Mammary epithelial cell (primary cell): ENCODE measurements around the gene HSPBAP1.

ENCODE experiments used
- CTCF ChIP-seq, 2 donors: IDR thresholded peaks in 1 of 2; conservative IDR thresholded peaks in 1 of 2; 2 replicates each; pipeline ENCODE4 v1.5.1; 2011 to 2012; ENCODE audit warnings: inconsistent platforms in 2 of 2, low read length in 2 of 2, mild to moderate bottlenecking in 2 of 2, control low read depth in 1 of 2, low read depth in 1 of 2; ENCODE audit not compliant: insufficient read depth in 1 of 2; ENCODE audit errors: extremely low read depth in 1 of 2
- EZH2 ChIP-seq: IDR thresholded peaks from 2 replicates; pipeline ENCODE4 v1.6.1; 2012; ENCODE audit warnings: low read length, inconsistent platforms, borderline replicate concordance

GRCh38 chr3:122748347-122748746 lies 45.3 kb downstream of the HSPBAP1 start:
- TF ChIP-seq CTCF (conservative IDR thresholded peaks at IDR 0.05 in 1 of 2, IDR thresholded peaks at IDR 0.05 in 1 of 2; ENCODE audit: extremely low read depth in 1 of 2, insufficient read depth in 1 of 2, low read depth in 1 of 2, low read length in 2 of 2) (no peak), EZH2 (no peak)
